HEK293 (cell line): ENCODE measurements around the gene TUBB2B.

Experiments used
- CTCF ChIA-PET: fragments of 350-600 bp; formaldehyde crosslinking; extraction: SDS; loops from one replicate; lab custom pipeline; 2021; ENCODE audit warnings: antibody characterized with exemption; lab: Yijun Ruan, JAX
- POLR2A ChIA-PET: fragments of 300-600 bp; formaldehyde crosslinking; extraction: SDS; loops from one replicate; lab custom pipeline; 2020; ENCODE audit warnings: antibody characterized with exemption, inconsistent platforms; lab: Yijun Ruan, JAX
- H3K27ac ChIP-seq: fragments of 200-500 bp; sonication (Bioruptor generic); 2 replicates; pipeline ENCODE4 v1.5.1; 2014; ENCODE audit warnings: low read depth, low read length, control low read depth, inconsistent platforms; ENCODE audit errors: extremely low read depth
- H3K36me3 ChIP-seq, 2 experiments: fragments of 200-500 bp in 1 of 2; sonication (Bioruptor generic) in 1 of 2; 1 replicate in 1 of 2; 2 replicates in 1 of 2; pipeline ENCODE4 v1.5.1; 2014 to 2017; ENCODE audit warnings: inconsistent platforms in 2 of 2, low read length in 2 of 2; ENCODE audit not compliant: control insufficient read depth in 2 of 2, insufficient read depth in 1 of 2
- H3K4me1 ChIP-seq: fragments of 200-500 bp; sonication (Bioruptor generic); 2 replicates; pipeline ENCODE4 v1.5.1; 2014; ENCODE audit warnings: mild to moderate bottlenecking, low read length, inconsistent platforms; ENCODE audit not compliant: control insufficient read depth, insufficient read depth
- H3K4me3 ChIP-seq: 2 replicates; pipeline ENCODE4 v1.5.1; 2011; ENCODE audit warnings: low read depth, mild to moderate bottlenecking, control low read depth, low read length, moderate library complexity
- H3K9me3 ChIP-seq: fragments of 200-500 bp; sonication (Bioruptor generic); 2 replicates; pipeline ENCODE4 v1.5.1; 2014; ENCODE audit warnings: low read depth, low read length, inconsistent platforms; ENCODE audit not compliant: control insufficient read depth, insufficient read depth
- BCL11A ChIP-seq: fragments of 450-650 bp; formaldehyde crosslinking; IDR thresholded peaks from 2 replicates; pipeline ENCODE4 v1.5.1; 2016; ENCODE audit warnings: low read depth, missing biosample characterization, missing genetic modification characterization
- HOXC10 ChIP-seq: sonication (generic); formaldehyde crosslinking; IDR thresholded peaks from 2 replicates; pipeline ENCODE4 v1.8.1; 2023; ENCODE audit warnings: mild to moderate bottlenecking, missing genetic modification reagents
- IKZF3 ChIP-seq: fragments of 450-650 bp; IDR thresholded peaks from 2 replicates; pipeline ENCODE4 v1.5.0; 2018; ENCODE audit warnings: missing biosample characterization, mild to moderate bottlenecking, missing genetic modification characterization, moderate library complexity
- KLF8 ChIP-seq: fragments of 450-650 bp; formaldehyde crosslinking; IDR thresholded peaks from 2 replicates; pipeline ENCODE4 v1.5.1; 2016; ENCODE audit warnings: missing biosample characterization, missing genetic modification characterization
- OSR2 ChIP-seq: fragments of 450-650 bp; formaldehyde crosslinking; IDR thresholded peaks from 2 replicates; pipeline ENCODE4 v1.5.1; 2016; ENCODE audit warnings: missing biosample characterization, missing genetic modification characterization
- SCRT2 ChIP-seq: fragments of 450-650 bp; formaldehyde crosslinking; IDR thresholded peaks from 2 replicates; pipeline ENCODE4 v1.5.1; 2016; ENCODE audit warnings: missing biosample characterization, missing genetic modification characterization
- YY2 ChIP-seq: fragments of 450-650 bp; formaldehyde crosslinking; IDR thresholded peaks from 2 replicates; pipeline ENCODE4 v1.5.1; 2016; ENCODE audit warnings: missing biosample characterization, missing genetic modification characterization
- ZBTB8A ChIP-seq: fragments of 450-650 bp; formaldehyde crosslinking; IDR thresholded peaks from 2 replicates; pipeline ENCODE4 v1.5.1; 2016; ENCODE audit warnings: missing biosample characterization, missing genetic modification characterization
- ZEB2 ChIP-seq: fragments of 450-650 bp; formaldehyde crosslinking; IDR thresholded peaks from 2 replicates; pipeline ENCODE4 v1.5.1; 2016; ENCODE audit warnings: missing biosample characterization, missing genetic modification characterization
- ZIC2 ChIP-seq: fragments of 450-650 bp; formaldehyde crosslinking; IDR thresholded peaks from 2 replicates; pipeline ENCODE4 v1.5.1; 2016; ENCODE audit warnings: missing biosample characterization, missing genetic modification characterization
- ZNF157 ChIP-seq: fragments of 450-650 bp; formaldehyde crosslinking; IDR thresholded peaks from 2 replicates; pipeline ENCODE4 v1.5.1; 2016; ENCODE audit warnings: missing biosample characterization, missing genetic modification characterization
- ZNF202 ChIP-seq: fragments of 450-650 bp; formaldehyde crosslinking; IDR thresholded peaks from 2 replicates; pipeline ENCODE4 v1.5.1; 2016; ENCODE audit warnings: missing biosample characterization, missing genetic modification characterization, borderline replicate concordance
- ZNF223 ChIP-seq: fragments of 450-650 bp; formaldehyde crosslinking; IDR thresholded peaks from 2 replicates; pipeline ENCODE4 v1.5.1; 2016; ENCODE audit warnings: missing biosample characterization, missing genetic modification characterization
- ZNF311 ChIP-seq: fragments of 450-650 bp; formaldehyde crosslinking; IDR thresholded peaks from 2 replicates; pipeline ENCODE4 v1.5.1; 2017; ENCODE audit warnings: missing biosample characterization, missing genetic modification characterization, borderline replicate concordance
- ZNF366 ChIP-seq: fragments of 450-650 bp; formaldehyde crosslinking; conservative IDR thresholded peaks from 2 replicates; pipeline ENCODE4 v1.5.1; 2016; ENCODE audit warnings: missing biosample characterization, missing genetic modification characterization
- ZNF404 ChIP-seq: fragments of 450-650 bp; formaldehyde crosslinking; IDR thresholded peaks from 2 replicates; pipeline ENCODE4 v1.5.1; 2017; ENCODE audit warnings: missing biosample characterization, missing genetic modification characterization
- ZNF596 ChIP-seq: fragments of 450-650 bp; IDR thresholded peaks from 2 replicates; pipeline ENCODE4 v1.5.0; 2018; ENCODE audit warnings: missing biosample characterization, mild to moderate bottlenecking, missing genetic modification characterization, moderate library complexity
- ZNF600 ChIP-seq: fragments of 450-650 bp; formaldehyde crosslinking; IDR thresholded peaks from 2 replicates; pipeline ENCODE4 v1.5.1; 2016; ENCODE audit warnings: missing biosample characterization, missing genetic modification characterization
- TF ChIP-seq, protein P1 (sequence below): fragments of 450-650 bp; formaldehyde crosslinking; IDR thresholded peaks from 2 replicates; pipeline ENCODE4 v1.5.1; 2016; ENCODE audit warnings: missing biosample characterization, missing genetic modification characterization

The TUBB2B gene

DNA sequence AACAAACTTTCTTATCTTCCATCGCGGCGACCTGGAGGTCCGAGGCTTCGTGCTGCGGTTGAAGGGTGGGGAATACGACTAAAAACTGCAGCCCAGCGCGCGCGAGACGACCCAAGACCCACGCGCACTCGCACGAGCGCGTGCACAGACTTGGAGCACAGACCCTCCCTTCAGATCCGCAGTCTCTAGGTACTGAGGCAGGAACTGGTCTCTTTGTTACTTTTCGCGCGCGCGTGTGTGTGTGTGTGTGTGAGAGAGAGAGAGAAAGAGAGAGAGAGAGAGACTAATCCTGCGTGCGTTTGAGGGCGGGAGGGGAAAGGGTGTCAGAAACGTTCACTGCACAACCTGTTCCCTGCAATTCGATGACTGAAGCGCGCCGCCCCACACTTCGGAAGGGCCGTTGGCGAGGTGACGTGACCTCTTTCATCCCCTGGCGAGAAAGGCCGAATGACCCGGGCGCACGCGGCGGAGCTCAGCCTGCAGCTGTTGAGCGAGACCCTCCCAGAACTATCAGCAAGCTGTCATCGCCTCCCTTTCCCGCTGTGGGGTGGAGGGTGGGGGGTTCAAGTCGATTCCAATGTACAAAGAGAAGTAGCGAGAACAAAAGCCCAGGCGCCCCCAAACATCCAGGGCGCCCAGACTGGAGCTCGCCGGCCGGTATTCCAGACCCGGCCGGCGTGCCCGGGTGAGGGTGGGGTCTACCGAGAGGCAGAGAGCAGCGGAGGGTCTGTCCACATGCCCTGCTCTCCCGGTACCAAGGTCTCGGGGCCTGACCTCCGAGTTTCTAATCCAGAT lies 1.5 kb upstream of the TUBB2B start:
- H3K9me3 ChIP-seq, result no peaks in the 10 kb centered on the region
- H3K4me1 ChIP-seq, result peaks cover 8% of the 10 kb centered on the region; the same call in 1 of the 2 replicates
- no peak overlapping the region for H3K27ac ChIP-seq
- TF ChIP-seq OSR2 (tag by site-specific recombination) (no peak), ZNF596 (peak; percentile 69), ZNF202 (tag by site-specific recombination) (no peak)
- TF ChIP-seq, protein P1, sequence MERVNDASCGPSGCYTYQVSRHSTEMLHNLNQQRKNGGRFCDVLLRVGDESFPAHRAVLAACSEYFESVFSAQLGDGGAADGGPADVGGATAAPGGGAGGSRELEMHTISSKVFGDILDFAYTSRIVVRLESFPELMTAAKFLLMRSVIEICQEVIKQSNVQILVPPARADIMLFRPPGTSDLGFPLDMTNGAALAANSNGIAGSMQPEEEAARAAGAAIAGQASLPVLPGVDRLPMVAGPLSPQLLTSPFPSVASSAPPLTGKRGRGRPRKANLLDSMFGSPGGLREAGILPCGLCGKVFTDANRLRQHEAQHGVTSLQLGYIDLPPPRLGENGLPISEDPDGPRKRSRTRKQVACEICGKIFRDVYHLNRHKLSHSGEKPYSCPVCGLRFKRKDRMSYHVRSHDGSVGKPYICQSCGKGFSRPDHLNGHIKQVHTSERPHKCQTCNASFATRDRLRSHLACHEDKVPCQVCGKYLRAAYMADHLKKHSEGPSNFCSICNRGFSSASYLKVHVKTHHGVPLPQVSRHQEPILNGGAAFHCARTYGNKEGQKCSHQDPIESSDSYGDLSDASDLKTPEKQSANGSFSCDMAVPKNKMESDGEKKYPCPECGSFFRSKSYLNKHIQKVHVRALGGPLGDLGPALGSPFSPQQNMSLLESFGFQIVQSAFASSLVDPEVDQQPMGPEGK, result 0 out of 2 replicates have a peak, but pooled peaks have one; percentile 9
- TF ChIP-seq, all 188 proteins: peak for 2
- ChIA-PET POLR2A (interaction anchor here (0.9 to 2.6 kb wide), 2 partner anchors 17 to 72 kb away, joined by 4 to 17 read pairs; partner anchors contain the start of gene TUBB2A), CTCF (interaction anchor here (3.0 kb wide), 1 partner anchor 23 kb away, joined by 27 read pairs; no protein-coding TSS in a partner anchor)
- peaks cover 6 to 14% of the 10 kb centered on the region in 2 experiments; a peak in 2 of 3 replicates for H3K36me3 ChIP-seq
- no peak overlapping the region for H3K4me3 ChIP-seq

GRCh38 chr6:3228046-3228671 lies 706 bp upstream of the TUBB2B start:
- no peaks in the 10 kb centered on the region for H3K9me3 ChIP-seq
- ChIA-PET CTCF (interaction anchor here (0.7 to 1.0 kb wide), 2 partner anchors 16 to 24 kb away, joined by 3 read pairs; no protein-coding TSS in a partner anchor), POLR2A (interaction anchor here (0.6 to 2.6 kb wide), 7 partner anchors 9 to 71 kb away, joined by 3 to 17 read pairs (median 7); partner anchors contain the start of gene TUBB2A)
- peak overlapping the region; percentile 93; the same call in 1 of the 2 replicates for H3K27ac ChIP-seq
- peak overlapping the region; percentile 63 for H3K4me3 ChIP-seq
- no peak for TF ChIP-seq ZNF311 (tag by site-specific recombination)
- TF ChIP-seq HOXC10 (CRISPR knock-in tag), result no peak
- 0 out of 2 replicates have a peak, but pooled peaks have one; percentile 45 for TF ChIP-seq ZNF157 (tag by site-specific recombination)
- TF ChIP-seq ZNF404 (tag by site-specific recombination), result no peak
- TF ChIP-seq ZNF223 (tag by site-specific recombination), result peak; percentile 85
- TF ChIP-seq ZIC2 (tag by site-specific recombination), result no peak; the same call in 1 of the 2 replicates
- peak; percentile 97 for TF ChIP-seq SCRT2
- peak; percentile 50 for TF ChIP-seq IKZF3 (tag by site-specific recombination)
- 0 out of 2 replicates have a peak, but pooled peaks have one; percentile 7 for TF ChIP-seq BCL11A (tag by site-specific recombination)
- TF ChIP-seq YY2 (tag by site-specific recombination), result 0 out of 2 replicates have a peak, but pooled peaks have one; percentile 29
- 0 out of 2 replicates have a peak, but pooled peaks have one; percentile 1 for TF ChIP-seq KLF8 (tag by site-specific recombination)
- TF ChIP-seq ZNF600 (tag by site-specific recombination), result peak; percentile 73; the same call in 1 of the 2 replicates
- TF ChIP-seq ZEB2 (tag by site-specific recombination), result peak; percentile 59; the same call in 1 of the 2 replicates
- TF ChIP-seq ZNF366 (tag by site-specific recombination), result 0 out of 2 replicates have a peak, but pooled peaks have one; percentile 2
- no peak for TF ChIP-seq ZBTB8A (tag by site-specific recombination)
- TF ChIP-seq, protein P1, result 0 out of 2 replicates have a peak, but pooled peaks have one; percentile 87
- H3K36me3 ChIP-seq, result peaks cover 14 to 18% of the 10 kb centered on the region in 2 experiments; a peak in 2 of 3 replicates
- peaks cover 8% of the 10 kb centered on the region; the same call in 1 of the 2 replicates for H3K4me1 ChIP-seq
